OCI-LY7 (cell line): Measurements from ENCODE around the gene APBB1. TPM values are rescaled to one million over a fixed set of nuclear protein-coding genes. Genes with fewer than 3 reads are reported as not detected.

Source experiments
- Bru-seq: library from RNA; stranded (reverse); fragments of 400-500 nt; gene quantifications from one replicate; lab custom pipeline; 2021; lab: Mats Ljungman, UMichigan
- BruChase-seq, 2 experiments: library from RNA; stranded (reverse); fragments of 400-500 nt; gene quantifications; one replicate each; lab custom pipeline; 2021; lab: Mats Ljungman, UMichigan
- BruUV-seq: library from RNA; stranded (reverse); fragments of 400-500 nt; replicated peaks from 2 replicates; lab custom pipeline; 2021; lab: Mats Ljungman, UMichigan
- CTCF ChIA-PET: fragments of 300-600 bp; sonication (Branson Sonifier 250); formaldehyde crosslinking; loops from one replicate; lab custom pipeline; 2022; ENCODE audit warnings: antibody characterized with exemption; ENCODE audit not compliant: unreplicated experiment; lab: Charles Lee
- POLR2A ChIA-PET: fragments of 300-600 bp; sonication (Branson Sonifier 250); formaldehyde crosslinking; loops from one replicate; lab custom pipeline; 2022; ENCODE audit warnings: antibody characterized with exemption; lab: Charles Lee
- DNase-seq: peaks from one replicate; pipeline ENCODE4 v3.0.0-alpha.2; 2015; ENCODE audit warnings: low spot score
- H2AFZ ChIP-seq: fragments of 200-600 bp; sonication (generic), shearing (Covaris generic); 2 replicates; pipeline ENCODE4 v1.6.1; 2014; ENCODE audit warnings: mild to moderate bottlenecking, antibody characterized with exemption, low read length, moderate library complexity
- H3K27ac ChIP-seq: fragments of 200-600 bp; sonication (generic); 2 replicates; pipeline ENCODE4 v1.5.1; 2014; ENCODE audit warnings: mixed run types, low read depth, mild to moderate bottlenecking, moderate library complexity, low read length, inconsistent platforms; ENCODE audit not compliant: poor library complexity, severe bottlenecking
- H3K36me3 ChIP-seq: fragments of 200-600 bp; sonication (generic); 2 replicates; pipeline ENCODE4 v1.6.1; 2014; ENCODE audit warnings: mild to moderate bottlenecking, antibody characterized with exemption, low read length, moderate library complexity, mixed read lengths; ENCODE audit not compliant: insufficient read depth
- H3K4me1 ChIP-seq: fragments of 200-600 bp; sonication (generic); 2 replicates; pipeline ENCODE4 v1.5.1; 2014; ENCODE audit warnings: mild to moderate bottlenecking, low read length; ENCODE audit not compliant: insufficient read depth, poor library complexity, severe bottlenecking
- H3K4me2 ChIP-seq: fragments of 200-600 bp; sonication (generic); 2 replicates; pipeline ENCODE4 v1.6.1; 2014; ENCODE audit warnings: mild to moderate bottlenecking, low read length
- H3K4me3 ChIP-seq: fragments of 200-600 bp; sonication (generic); 2 replicates; pipeline ENCODE4 v1.5.1; 2014; ENCODE audit warnings: mild to moderate bottlenecking, low read depth, low read length; ENCODE audit not compliant: poor library complexity, severe bottlenecking
- H3K79me2 ChIP-seq: fragments of 200-600 bp; sonication (generic); 2 replicates; pipeline ENCODE4 v1.6.1; 2016; ENCODE audit warnings: low read depth, mild to moderate bottlenecking, low read length, moderate library complexity, mixed read lengths; ENCODE audit not compliant: insufficient read depth
- H3K9me2 ChIP-seq: fragments of 200-600 bp; sonication (generic); 2 replicates; pipeline ENCODE4 v1.6.1; 2016; ENCODE audit warnings: mild to moderate bottlenecking, low read length, mixed read lengths; ENCODE audit not compliant: insufficient read depth
- H3K9me3 ChIP-seq: fragments of 200-600 bp; sonication (generic); 2 replicates; pipeline ENCODE4 v1.6.1; 2014; ENCODE audit warnings: mild to moderate bottlenecking, mixed run types, low read length, mixed read lengths
- H4K20me1 ChIP-seq: fragments of 200-600 bp; sonication (generic); 2 replicates; pipeline ENCODE4 v1.6.1; 2014; ENCODE audit warnings: mild to moderate bottlenecking, antibody characterized with exemption, low read length, moderate library complexity, mixed read lengths; ENCODE audit not compliant: insufficient read depth
- CTCF ChIP-seq: fragments of 200-600 bp; sonication (generic); conservative IDR thresholded peaks from 2 replicates; pipeline ENCODE4 v1.5.1; 2014; ENCODE audit warnings: mild to moderate bottlenecking, antibody characterized with exemption, low read length, moderate library complexity, mixed read lengths
- EZH2phosphoT487 ChIP-seq: fragments of 200-600 bp; sonication (generic); IDR thresholded peaks from 2 replicates; pipeline ENCODE4 v1.6.1; 2018; ENCODE audit warnings: low read depth, borderline replicate concordance, mild to moderate bottlenecking, mixed run types, antibody characterized with exemption, low read length, moderate library complexity, mixed read lengths
- intact Hi-C: fragments of 100-400 bp; cut with micrococcal nuclease; formaldehyde crosslinking; loops from one replicate; pipeline ENCODE4 v1.10.0; 2022; ENCODE audit not compliant: unreplicated experiment
- long read RNA-seq: library from polyadenylated mRNA; stranded (forward); transcript quantifications from one replicate; pipeline ENCODE4 v2.0.0, GENCODE V29; 2022
- total RNA-seq, 2 experiments: library from RNA; depleted of rRNA in 1 of 2; stranded (reverse); fragments of >200 nt in 1 of 2; shearing (Covaris generic) in 1 of 2; gene quantifications; 2 replicates each; pipeline ENCODE4 v1.2.3, GENCODE V29; 2014 to 2022

Gene APBB1
- total RNA-seq (2014; rRNA removed; shearing (Covaris generic)) (30.4 and 36.1 TPM in 2 replicates), total RNA-seq (2022) (25.5 and 28.3 TPM in 2 replicates), Bru-seq, nascent RNA (percentile 55 among the genes with signal in this experiment), BruChase-seq, experiment 1, labeled RNA remaining after a 6-hour chase (percentile 56 among the genes with signal in this experiment), BruChase-seq, experiment 2, labeled RNA remaining after a 2-hour chase (percentile 57 among the genes with signal in this experiment)
- long read RNA-seq, transcript APBB1-201 (14 exons, 2,636 nt), result major isoform, 17 of 37 reads
- long read RNA-seq, partial matches to known transcripts, result 5 of 37 reads
- long read RNA-seq, other reads (novel, unspliced or antisense), result 11 of 37 reads

GRCh38 chr11:6419009-6419631 is at the start of gene APBB1:
Gene APBB1, minus strand, starts transcription at chr11:6419094. Its CDS starts 7,747 bp downstream, at chr11:6411347.
- Histone ChIP-seq H3K4me3 (peak within 1 kb of the TSS; percentile 87), H3K27ac (no peak within 1 kb of the TSS), H3K4me2 (peak within 1 kb of the TSS; percentile 74), H3K79me2 (no peaks in the 10 kb centered on the region), H3K9me3 (no peaks in the 10 kb centered on the region), H3K4me1 (peaks cover 36% of the 10 kb centered on the region), H4K20me1 (no peaks in the 10 kb centered on the region), H3K9me2 (no peaks in the 10 kb centered on the region), H2AFZ (peak within 1 kb of the TSS; percentile 84), H3K36me3 (no peaks in the 10 kb centered on the region)
- BruUV-seq, result no TSS peak
- ChIA-PET CTCF (interaction anchor here (0.9 to 1.6 kb wide), 4 partner anchors 19 to 112 kb away, joined by 3 to 4 read pairs (median 4); no protein-coding TSS in a partner anchor), POLR2A (interaction anchor here (0.7 to 3.5 kb wide), 13 partner anchors 8 to 62 kb away, joined by 3 to 21 read pairs (median 4); partner anchors contain the start of genes ARFIP2, SMPD1 and TIMM10B)
- intact Hi-C loops, result loop anchor here (1.0 kb wide), 1 partner anchor 17 kb away; no protein-coding TSS in a partner anchor
- TF ChIP-seq EZH2phosphoT487 (no peak), CTCF (no peak)
- DNase-seq, result peak; percentile 81

GRCh38 chr11:6459099-6459450 is 40.2 kb upstream of the APBB1 start:
- no peak for DNase-seq
- H3K27ac ChIP-seq, result no peak overlapping the region
- ChIA-PET POLR2A (interaction anchor here (0.6 to 1.2 kb wide), 2 partner anchors 10 to 37 kb away, joined by 4 to 7 read pairs; no protein-coding TSS in a partner anchor), CTCF (interaction anchor here (0.7 kb wide), 1 partner anchor 96 kb away, joined by 4 read pairs; no protein-coding TSS in a partner anchor)
- no peak overlapping the region for H3K4me2 ChIP-seq
- H4K20me1 ChIP-seq, result no peaks in the 10 kb centered on the region
- no TSS peak for BruUV-seq
- H3K36me3 ChIP-seq, result no peaks in the 10 kb centered on the region; the same call in 1 of the 2 replicates
- no peak overlapping the region for H2AFZ ChIP-seq
- H3K9me3 ChIP-seq, result no peaks in the 10 kb centered on the region
- no peaks in the 10 kb centered on the region for H3K79me2 ChIP-seq
- intact Hi-C loops, result no loop called here
- H3K4me1 ChIP-seq, result peaks cover 22% of the 10 kb centered on the region
- H3K4me3 ChIP-seq, result no peak overlapping the region
- H3K9me2 ChIP-seq, result no peaks in the 10 kb centered on the region
- no peak for TF ChIP-seq EZH2phosphoT487
- no peak for TF ChIP-seq CTCF
